Erythroblast (primary cell): ENCODE results near the gene PBRM1.

ENCODE experiments used
- DNase-seq, 2 experiments: peaks; one replicate each; lab custom pipeline; 2025; lab: John Stamatoyannopoulos, UW
- GATA1 ChIP-seq: IDR thresholded peaks from 2 replicates; pipeline ENCODE4 v1.6.1; 2011; ENCODE audit warnings: low read depth, mild to moderate bottlenecking, control low read depth, low read length, moderate library complexity
- POLR2A ChIP-seq: IDR thresholded peaks from 2 replicates; pipeline ENCODE4 v1.6.1; 2011; ENCODE audit warnings: mild to moderate bottlenecking, low read length

Gene PBRM1

DNA sequence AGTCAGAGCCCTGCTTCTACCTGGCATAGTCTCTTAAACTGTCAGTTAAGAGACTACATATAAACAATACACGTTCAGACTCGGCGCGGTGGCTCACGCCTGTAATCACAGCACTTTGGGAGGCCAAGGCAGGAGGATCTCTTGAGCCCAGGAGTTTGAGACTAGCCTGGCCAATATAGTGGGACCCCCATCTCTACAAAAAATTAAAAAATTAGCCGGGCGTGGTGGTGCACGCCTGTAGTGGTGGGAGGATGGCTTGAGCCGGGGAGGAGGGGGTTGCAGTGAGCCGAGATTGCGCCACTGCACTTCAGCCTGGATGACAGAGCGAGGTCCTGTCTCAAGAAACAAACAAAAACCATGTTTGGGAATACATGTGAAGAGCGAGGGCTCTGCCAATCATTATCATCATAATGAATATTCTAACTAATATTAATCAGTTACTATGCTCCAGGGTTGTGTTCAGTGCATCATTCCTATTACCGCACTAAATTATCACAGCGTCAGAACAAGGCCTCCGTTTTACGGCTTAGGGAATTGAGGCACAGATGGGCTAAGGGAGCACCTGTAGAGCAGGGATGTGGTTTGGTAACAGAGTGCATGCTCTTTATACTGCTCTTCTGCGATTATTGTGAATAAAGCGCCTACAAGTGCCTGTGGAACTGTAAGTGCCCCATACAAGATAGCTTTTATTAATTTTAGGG, 150.2 kb downstream of the PBRM1 start:
- no peak for TF ChIP-seq GATA1
- TF ChIP-seq POLR2A: no peak
- DNase-seq: peak in 1 of 2 experiments; percentile 32

DNA sequence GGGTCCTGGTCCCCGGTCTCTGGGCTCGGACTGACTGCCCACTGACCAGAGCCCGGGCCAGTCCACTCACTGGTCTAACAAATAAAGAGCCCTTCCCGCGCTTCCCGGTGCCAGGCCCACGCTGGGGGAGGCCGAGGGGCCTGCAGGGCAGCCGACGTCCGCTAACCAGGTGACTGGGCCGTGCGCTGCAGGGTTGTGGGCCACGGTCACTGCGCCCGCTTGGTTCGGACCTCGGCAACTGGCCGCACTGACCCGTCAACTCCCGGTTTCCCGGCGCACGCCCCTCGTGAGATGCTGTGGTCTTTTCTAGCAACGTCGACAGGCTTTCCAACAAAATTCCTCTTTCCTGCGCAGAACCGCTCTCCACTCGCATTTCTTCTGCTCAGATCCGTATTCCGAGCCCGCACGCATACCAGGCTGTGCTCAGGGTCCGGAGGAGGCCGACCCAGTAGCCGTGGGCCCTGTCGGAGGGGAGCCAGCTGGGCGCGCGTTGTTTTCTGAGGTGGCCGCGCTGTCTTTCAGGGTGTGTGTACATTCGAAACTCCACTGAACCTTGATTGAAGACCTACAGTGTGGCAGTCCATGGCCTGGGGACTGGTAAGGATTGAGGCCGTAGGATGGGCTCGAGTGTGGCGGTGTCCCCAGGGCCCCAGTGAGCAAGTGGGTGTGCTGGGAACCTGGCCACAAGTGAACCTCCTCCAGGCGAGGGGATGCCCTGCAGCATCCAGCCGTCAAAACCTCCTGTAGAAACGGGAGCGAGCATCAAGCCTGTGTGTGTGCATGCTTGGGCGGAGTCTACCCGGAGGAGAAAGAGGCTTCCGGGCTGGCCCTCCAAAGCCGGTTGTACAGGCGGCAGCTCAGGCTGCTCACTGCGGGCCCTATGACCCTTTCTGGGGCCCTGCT, 151.2 kb downstream of the PBRM1 start:
- DNase-seq: peak; percentile 37 to 43
- no peak for TF ChIP-seq POLR2A
- no peak for TF ChIP-seq GATA1

DNA sequence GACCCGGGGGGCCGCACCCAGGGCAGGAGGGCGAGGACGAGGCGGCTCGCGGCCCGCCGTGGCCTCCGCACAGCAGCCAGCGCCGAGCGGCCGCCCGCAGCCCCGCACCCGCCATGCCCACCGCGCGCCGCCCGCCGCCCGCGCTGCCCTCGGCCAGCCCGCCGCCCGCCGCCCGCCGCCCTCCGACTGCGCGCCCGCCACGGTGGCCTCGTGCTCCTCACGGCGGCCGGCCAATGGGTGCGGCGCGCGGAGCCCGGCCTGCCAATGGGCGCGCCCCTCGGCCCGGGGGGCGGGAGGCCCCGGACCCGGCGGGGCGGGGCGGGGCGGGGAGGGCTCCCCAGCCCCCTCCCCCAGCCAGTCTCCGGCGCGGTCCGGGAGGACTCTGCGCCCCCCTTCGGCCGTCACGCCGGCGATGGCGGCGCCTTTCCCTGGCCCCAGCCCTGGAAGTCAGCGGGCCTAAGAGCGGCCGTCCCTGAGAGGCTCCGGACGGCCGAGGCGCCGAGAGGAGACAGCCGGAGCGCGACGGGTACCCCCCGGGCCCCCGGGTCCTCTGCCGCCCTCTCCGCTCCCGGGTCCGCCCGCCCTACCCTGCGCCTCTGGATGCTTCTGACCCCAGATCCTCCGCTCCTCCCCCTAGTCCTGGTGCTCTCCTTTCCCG, 152.0 kb downstream of the PBRM1 start, which contains the start of gene NT5DC2:
Gene NT5DC2, minus strand, starts transcription at position 235 of the 658 bp plus-strand sequence. Its CDS starts 120 bp downstream, at position 115.
- DNase-seq: peak; percentile 85 to 89
- TF ChIP-seq GATA1 (no peak), POLR2A (no peak)

DNA sequence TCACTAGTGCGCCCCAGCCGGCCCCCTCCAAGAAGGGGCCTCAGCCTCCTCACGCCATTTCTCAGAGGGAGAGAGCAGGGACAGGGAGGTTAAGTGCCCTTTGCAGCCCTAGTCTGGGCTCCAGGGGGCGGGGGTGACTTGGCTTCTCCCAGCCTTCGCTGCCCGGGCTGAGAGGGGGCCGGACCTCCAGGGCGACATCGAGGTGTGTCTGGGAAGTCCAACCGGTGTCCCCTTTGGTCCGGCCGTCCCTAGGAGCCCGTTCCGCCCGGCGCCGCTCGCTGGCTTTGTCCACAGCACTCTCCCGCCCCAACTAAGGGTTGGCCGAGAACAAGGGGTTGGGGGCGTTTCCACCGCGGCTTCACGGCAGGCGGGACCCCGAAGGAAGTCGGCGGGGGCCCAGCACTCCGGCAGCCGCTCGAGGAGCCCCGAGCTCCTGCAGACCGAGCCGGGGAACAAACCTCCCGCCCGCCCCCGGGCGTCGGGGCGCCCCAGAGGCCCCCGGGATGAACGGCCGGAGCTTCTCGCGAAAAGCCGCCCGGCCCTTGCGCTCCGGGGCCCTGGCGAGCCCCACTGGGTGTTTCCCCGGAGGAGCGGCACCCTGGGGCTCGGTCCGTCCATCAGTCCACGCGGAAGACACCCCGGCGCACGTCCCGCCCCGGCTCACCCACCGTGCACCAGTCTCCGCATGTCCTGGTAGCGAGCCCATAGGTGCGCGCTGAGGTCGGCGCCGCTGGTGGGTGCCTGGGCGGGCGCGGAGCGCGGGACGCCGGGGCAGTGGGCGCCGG, 152.7 kb downstream of the PBRM1 start:
- peak; percentile 58 to 67 for DNase-seq
- TF ChIP-seq POLR2A (peak; percentile 17), GATA1 (no peak)

DNA sequence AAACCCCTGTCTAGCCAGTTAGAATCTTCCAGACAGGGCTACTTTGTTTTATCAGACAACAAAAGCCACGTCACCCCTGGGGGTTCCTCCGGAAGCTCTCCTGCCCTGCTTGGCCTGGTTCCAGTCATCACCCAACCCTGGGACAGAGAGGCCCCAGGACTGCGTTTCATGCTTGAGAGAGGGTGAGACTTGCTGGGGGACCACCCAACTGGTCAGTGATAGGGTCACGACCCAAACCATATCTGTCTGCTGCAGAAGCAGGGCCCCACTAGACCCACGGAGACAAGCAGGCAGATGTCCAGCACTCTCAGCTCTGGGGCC, 153.2 kb downstream of the PBRM1 start:
- DNase-seq: peak; percentile 88 to 93
- no peak for TF ChIP-seq GATA1
- TF ChIP-seq POLR2A: peak; percentile 26

DNA sequence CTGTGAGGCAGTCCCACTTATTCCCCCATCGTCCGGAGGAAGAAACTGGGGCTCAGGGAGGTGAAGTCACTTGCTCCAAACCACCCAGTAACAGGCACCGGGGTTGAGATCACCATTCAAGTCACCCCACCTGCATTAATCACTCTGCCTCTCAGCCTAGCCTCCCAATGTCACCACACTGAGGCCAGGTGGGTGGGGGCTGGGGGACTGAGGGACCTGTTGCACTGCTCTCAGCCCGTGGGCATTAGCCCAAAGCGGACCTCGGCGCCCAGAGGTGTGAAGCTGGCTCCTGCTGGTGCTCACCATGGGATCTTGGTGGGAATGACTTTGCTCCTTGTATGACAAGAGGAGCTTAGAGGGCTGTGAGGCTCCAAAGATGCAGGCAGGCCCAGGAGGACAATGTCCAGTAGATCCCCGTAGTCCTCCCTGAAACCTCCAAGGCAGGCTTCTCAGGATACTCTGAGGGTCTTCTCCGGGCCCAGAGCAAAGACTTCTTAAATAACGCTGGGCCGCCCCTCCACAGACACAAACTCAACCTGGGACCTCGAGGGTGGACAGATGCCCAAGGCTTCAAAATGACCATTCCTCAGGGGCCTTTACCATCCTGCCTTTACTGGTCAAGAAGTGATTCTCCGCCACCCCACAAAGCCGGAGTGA, 153.7 kb downstream of the PBRM1 start:
- DNase-seq: peak in 1 of 2 experiments; percentile 49
- TF ChIP-seq GATA1 (no peak), POLR2A (no peak)

DNA sequence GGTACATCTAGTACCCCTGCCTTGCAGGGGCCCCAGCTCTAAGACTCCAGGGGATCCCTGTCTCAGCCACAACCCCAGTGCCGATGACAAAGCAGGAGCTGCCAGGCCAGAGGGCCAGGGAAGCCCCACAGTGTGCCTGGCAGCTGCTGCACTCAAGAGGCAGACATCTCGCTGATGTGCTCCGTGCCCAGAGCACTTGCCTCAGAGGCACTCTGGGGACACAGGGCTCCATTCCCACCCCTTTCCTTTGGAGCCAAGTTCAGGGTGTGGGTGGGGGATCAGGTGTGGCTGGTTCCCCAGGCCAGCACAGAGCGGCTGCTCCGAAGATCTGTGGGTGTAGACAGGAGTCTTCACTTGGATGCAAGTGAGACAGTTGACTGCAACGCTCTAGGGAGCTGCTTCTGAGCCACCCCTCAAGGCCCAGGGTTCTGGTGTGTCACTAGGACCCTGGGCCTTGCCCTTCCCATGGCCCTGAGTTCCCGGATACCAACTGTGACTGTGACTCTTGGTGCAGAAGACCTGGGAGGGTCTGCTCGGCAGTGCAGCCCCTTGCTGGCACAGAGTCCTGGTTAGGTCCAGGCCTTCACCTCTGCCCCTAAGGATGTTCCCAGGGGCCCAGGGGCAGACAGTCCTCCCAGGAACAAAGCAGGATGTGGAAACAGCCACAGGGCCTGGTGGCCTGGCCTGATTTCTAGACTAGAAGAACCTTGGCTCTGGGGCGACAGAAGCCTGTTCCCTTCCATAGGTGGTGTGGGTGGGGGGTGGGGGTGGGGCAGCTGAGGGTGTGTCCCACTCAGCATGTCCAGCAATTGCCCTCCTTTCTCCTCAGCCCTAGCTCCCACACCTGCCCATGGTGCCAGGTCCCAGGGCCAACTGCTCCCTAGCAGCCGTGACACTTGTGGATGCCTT, 154.5 kb downstream of the PBRM1 start:
- TF ChIP-seq POLR2A (no peak), GATA1 (no peak)
- no peak for DNase-seq

DNA sequence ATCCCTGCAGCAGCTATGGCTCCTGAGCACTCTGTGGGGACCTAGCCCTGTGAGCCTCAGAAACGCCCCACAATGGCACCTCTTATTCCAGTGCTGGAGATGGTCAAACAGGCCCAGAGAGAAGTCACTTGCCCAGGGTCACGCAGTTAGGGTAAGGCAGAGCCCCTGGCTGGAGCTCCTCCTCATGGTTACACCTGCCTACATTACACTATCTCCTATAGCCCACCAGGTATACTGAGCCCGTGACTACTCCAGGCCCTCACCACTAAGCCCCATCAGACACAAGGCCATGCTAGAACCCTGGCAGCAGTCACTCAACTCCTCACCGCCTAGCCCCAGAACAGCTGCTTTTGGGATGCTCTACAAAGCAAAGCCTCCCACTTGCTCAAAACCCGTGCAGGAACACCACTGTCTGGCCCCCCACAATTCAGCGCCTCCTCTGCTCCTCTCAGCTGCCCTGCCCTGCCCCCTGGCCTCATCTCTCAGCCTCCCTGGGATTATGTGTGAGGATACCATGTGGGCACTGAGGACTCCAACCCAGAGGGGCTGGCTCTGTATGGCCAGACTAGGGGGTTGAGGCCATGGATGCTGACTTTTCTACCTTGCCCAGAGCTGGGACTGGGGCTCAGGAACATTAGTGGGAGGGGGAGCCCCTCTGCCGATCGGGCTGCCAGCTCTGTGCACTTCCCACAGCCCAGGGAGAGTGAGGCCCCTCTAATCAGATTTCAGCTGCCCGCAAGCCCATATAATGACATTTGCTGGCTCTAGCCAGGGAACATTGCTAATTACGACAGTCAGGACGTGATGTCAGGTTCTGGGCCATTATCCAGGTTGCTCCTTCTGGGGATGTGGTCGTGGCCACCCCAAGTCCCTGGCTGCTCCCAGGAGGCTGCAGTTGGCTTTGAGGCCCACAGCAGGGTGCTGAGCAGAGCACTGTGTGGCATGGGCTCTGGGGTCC, 156.1 kb downstream of the PBRM1 start:
- no peak for TF ChIP-seq POLR2A
- no peak for TF ChIP-seq GATA1
- DNase-seq: peak in 1 of 2 experiments; percentile 20

DNA sequence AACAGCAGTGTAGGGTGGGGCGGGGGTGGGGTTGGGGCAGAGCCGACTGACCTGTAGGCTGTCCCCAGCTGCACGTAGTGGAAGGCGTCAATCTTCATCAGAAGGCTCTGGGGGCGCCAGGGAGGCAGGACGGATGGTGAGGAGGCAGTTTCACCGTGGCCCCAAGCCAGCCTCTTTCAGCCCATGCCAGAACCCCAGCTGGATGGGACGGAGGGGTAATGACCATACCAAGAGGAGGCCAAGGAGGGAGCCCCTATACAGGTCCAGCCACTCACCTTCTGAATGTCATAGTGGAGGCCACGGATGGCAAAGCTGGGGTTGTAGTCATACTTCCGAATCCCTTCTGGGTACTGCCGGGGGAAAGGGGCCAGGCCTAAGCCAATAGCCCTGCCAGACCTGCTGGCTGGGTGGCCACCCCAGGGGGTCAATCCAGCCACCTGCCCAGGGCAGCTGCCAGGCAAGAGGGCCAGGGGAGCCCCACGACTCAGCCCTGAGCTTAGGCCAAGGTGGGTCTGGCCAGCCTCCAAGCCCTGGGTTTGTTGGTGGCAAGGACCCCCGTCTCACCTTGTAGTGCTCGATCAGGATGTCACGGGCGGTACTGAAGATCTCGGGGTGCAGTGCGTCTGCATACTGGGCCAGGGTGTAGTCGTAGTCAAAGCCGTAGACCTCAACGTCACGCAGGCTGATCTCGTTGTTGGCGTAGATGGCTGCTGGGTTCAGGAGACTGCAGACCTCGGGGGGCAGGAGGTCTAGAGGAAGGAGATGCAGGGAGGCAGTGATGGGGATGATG, 156.9 kb downstream of the PBRM1 start:
- DNase-seq: no peak
- TF ChIP-seq GATA1 (no peak), POLR2A (no peak)
